IMR-90 (cell line): Measurements from ENCODE around the gene GNAO1. TPM values are rescaled to one million over a fixed set of nuclear protein-coding genes. Genes with fewer than 3 reads are reported as not detected.

Source experiments
- ATAC-seq: fragments of 200-7000 bp; cut with Tn5 transposase; 2 replicates; pipeline ENCODE4 v1.9.1; 2020; ENCODE audit warnings: low read depth, mild to moderate bottlenecking, moderate library complexity
- BruUV-seq: library from RNA; stranded (reverse); fragments of 400-500 nt; replicated peaks from 2 replicates; lab custom pipeline; 2021; lab: Mats Ljungman, UMichigan
- CTCF ChIA-PET: fragments of 300-600 bp; formaldehyde crosslinking; extraction: SDS; loops from one replicate; lab custom pipeline; 2021; ENCODE audit warnings: antibody characterized with exemption; lab: Yijun Ruan, JAX
- POLR2A ChIA-PET: fragments of 300-600 bp; sonication (Branson Sonifier 250); formaldehyde crosslinking; loops from one replicate; lab custom pipeline; 2022; ENCODE audit warnings: antibody characterized with exemption; ENCODE audit not compliant: unreplicated experiment; lab: Charles Lee
- DNase-seq: peaks from one replicate; pipeline ENCODE4 v3.0.0; 2013
- H2AFZ ChIP-seq: replicated peaks from 2 replicates; pipeline ENCODE3; 2013; ENCODE audit warnings: low read length, mild to moderate bottlenecking; ENCODE audit not compliant: poor library complexity
- H2AK5ac ChIP-seq: 2 replicates; pipeline ENCODE4 v1.6.1; 2013; ENCODE audit warnings: low read depth, low read length, inconsistent platforms
- H2AK9ac ChIP-seq: replicated peaks from 2 replicates; pipeline ENCODE3; 2013; ENCODE audit warnings: mild to moderate bottlenecking, low read depth, low read length, moderate library complexity; ENCODE audit not compliant: poor library complexity
- H2BK120ac ChIP-seq: 2 replicates; pipeline ENCODE4 v1.6.1; 2013; ENCODE audit warnings: low read depth, low read length, inconsistent platforms
- H2BK15ac ChIP-seq: 3 replicates; pipeline ENCODE4 v1.6.1; 2013; ENCODE audit warnings: low read depth, low read length, inconsistent platforms
- H2BK20ac ChIP-seq: 2 replicates; pipeline ENCODE4 v1.6.1; 2013; ENCODE audit warnings: low read depth, mild to moderate bottlenecking, inconsistent platforms, low read length, moderate library complexity
- H2BK5ac ChIP-seq: 2 replicates; pipeline ENCODE4 v1.6.1; 2013; ENCODE audit warnings: mild to moderate bottlenecking, low read depth, low read length, inconsistent platforms; ENCODE audit not compliant: poor library complexity, severe bottlenecking
- H3K14ac ChIP-seq: replicated peaks from 2 replicates; pipeline ENCODE4 v1.6.1; 2013; ENCODE audit warnings: low read depth, low read length, inconsistent platforms
- H3K18ac ChIP-seq: 2 replicates; pipeline ENCODE4 v1.6.1; 2013; ENCODE audit warnings: low read depth, low read length, control low read depth
- H3K23ac ChIP-seq: 2 replicates; pipeline ENCODE4 v1.6.1; 2013; ENCODE audit warnings: low read depth, low read length, inconsistent platforms
- H3K27ac ChIP-seq: 2 replicates; pipeline ENCODE4 v1.5.1; 2013; ENCODE audit warnings: mild to moderate bottlenecking, control low read depth, low read length; ENCODE audit not compliant: insufficient read depth
- H3K27me3 ChIP-seq: 2 replicates; pipeline ENCODE4 v1.6.1; 2013; ENCODE audit warnings: low read length; ENCODE audit not compliant: control insufficient read depth, insufficient read depth
- H3K36me3 ChIP-seq: 2 replicates; pipeline ENCODE4 v1.6.1; 2013; ENCODE audit warnings: low read length, mixed read lengths; ENCODE audit not compliant: control insufficient read depth, insufficient read depth
- H3K4ac ChIP-seq: 2 replicates; pipeline ENCODE4 v1.6.1; 2013; ENCODE audit warnings: low read depth, low read length, inconsistent platforms
- H3K4me1 ChIP-seq: 2 replicates; pipeline ENCODE4 v1.6.1; 2013; ENCODE audit warnings: low read length, mixed read lengths; ENCODE audit not compliant: control insufficient read depth, insufficient read depth
- H3K4me2 ChIP-seq: 2 replicates; pipeline ENCODE4 v1.6.1; 2013; ENCODE audit warnings: low read depth, mild to moderate bottlenecking, control low read depth, low read length, moderate library complexity
- H3K4me3 ChIP-seq: 2 replicates; pipeline ENCODE4 v1.5.1; 2013; ENCODE audit warnings: low read depth, mild to moderate bottlenecking, control low read depth, low read length, moderate library complexity; ENCODE audit not compliant: insufficient read depth
- H3K56ac ChIP-seq: 2 replicates; pipeline ENCODE4 v1.6.1; 2013; ENCODE audit warnings: low read length, inconsistent platforms; ENCODE audit not compliant: insufficient read depth; ENCODE audit errors: extremely low read depth
- H3K79me1 ChIP-seq, 2 experiments: 2 replicates each; pipeline ENCODE4 v1.6.1; 2013; ENCODE audit warnings: low read length in 2 of 2, inconsistent platforms in 1 of 2, low read depth in 1 of 2
- H3K9ac ChIP-seq: 2 replicates; pipeline ENCODE4 v1.6.1; 2013; ENCODE audit warnings: low read depth, low read length, control low read depth
- H3K9me1 ChIP-seq: 2 replicates; pipeline ENCODE4 v1.6.1; 2013; ENCODE audit warnings: low read length, inconsistent platforms; ENCODE audit not compliant: insufficient read depth
- H3K9me3 ChIP-seq: 2 replicates; pipeline ENCODE4 v1.6.1; 2013; ENCODE audit warnings: low read length; ENCODE audit not compliant: control insufficient read depth, insufficient read depth
- H4K20me1 ChIP-seq: 2 replicates; pipeline ENCODE4 v1.6.1; 2013; ENCODE audit warnings: low read length, inconsistent platforms; ENCODE audit not compliant: insufficient read depth
- H4K5ac ChIP-seq: 2 replicates; pipeline ENCODE4 v1.6.1; 2013; ENCODE audit warnings: mild to moderate bottlenecking, low read depth, low read length, control low read depth
- H4K8ac ChIP-seq, 2 experiments: 2 replicates each; pipeline ENCODE4 v1.6.1; 2013; ENCODE audit warnings: low read depth in 2 of 2, low read length in 2 of 2, control low read depth in 1 of 2, inconsistent platforms in 1 of 2
- H4K91ac ChIP-seq: 2 replicates; pipeline ENCODE4 v1.6.1; 2013; ENCODE audit warnings: low read depth, low read length, inconsistent platforms; ENCODE audit not compliant: insufficient read depth
- BHLHE40 ChIP-seq: fragments of 150-350 bp; IDR thresholded peaks from 2 replicates; pipeline ENCODE4 v1.6.1; 2016; ENCODE audit warnings: mild to moderate bottlenecking, low read depth, low read length
- CEBPB ChIP-seq: IDR thresholded peaks from 2 replicates; pipeline ENCODE4 v1.6.1; 2012; ENCODE audit warnings: low read depth, low read length, improper control_type of control experiment
- CHD1 ChIP-seq: IDR thresholded peaks from 2 replicates; pipeline ENCODE4 v1.6.1; 2012; ENCODE audit warnings: low read depth, low read length, improper control_type of control experiment
- CTCF ChIP-seq: conservative IDR thresholded peaks from 2 replicates; pipeline ENCODE4 v1.5.1; 2012; ENCODE audit warnings: mild to moderate bottlenecking, low read depth, low read length, improper control_type of control experiment
- ELK1 ChIP-seq: fragments of 150-350 bp; IDR thresholded peaks from 2 replicates; pipeline ENCODE4 v1.6.1; 2016; ENCODE audit warnings: low read depth, mild to moderate bottlenecking, low read length, moderate library complexity, borderline replicate concordance
- FOS ChIP-seq: fragments of 150-350 bp; IDR thresholded peaks from 2 replicates; pipeline ENCODE4 v1.6.1; 2016; ENCODE audit warnings: low read depth, low read length
- MAFK ChIP-seq: IDR thresholded peaks from 2 replicates; pipeline ENCODE4 v1.6.1; 2012; ENCODE audit warnings: low read depth, low read length, improper control_type of control experiment
- MAZ ChIP-seq: IDR thresholded peaks from 2 replicates; pipeline ENCODE4 v1.6.1; 2012; ENCODE audit warnings: low read depth, mild to moderate bottlenecking, low read length, improper control_type of control experiment, moderate library complexity, borderline replicate concordance
- MXI1 ChIP-seq: IDR thresholded peaks from 2 replicates; pipeline ENCODE4 v1.6.1; 2012; ENCODE audit warnings: low read depth, mild to moderate bottlenecking, low read length, moderate library complexity, borderline replicate concordance
- NFE2L2 ChIP-seq: fragments of 150-350 bp; IDR thresholded peaks from 2 replicates; pipeline ENCODE4 v1.6.1; 2016; ENCODE audit warnings: low read depth, mild to moderate bottlenecking, low read length
- POLR2A ChIP-seq: IDR thresholded peaks from 2 replicates; pipeline ENCODE4 v1.6.1; 2012; ENCODE audit warnings: mild to moderate bottlenecking, low read depth, low read length
- RAD21 ChIP-seq: IDR thresholded peaks from 2 replicates; pipeline ENCODE4 v1.6.1; 2012; ENCODE audit warnings: low read length, improper control_type of control experiment
- RFX5 ChIP-seq: IDR thresholded peaks from 2 replicates; pipeline ENCODE4 v1.8.0; 2012; ENCODE audit warnings: low read depth, mild to moderate bottlenecking, low read length, moderate library complexity
- SMC3 ChIP-seq: fragments of 150-350 bp; IDR thresholded peaks from 2 replicates; pipeline ENCODE4 v1.6.1; 2016; ENCODE audit warnings: low read depth, mild to moderate bottlenecking, antibody characterized with exemption, low read length, moderate library complexity
- USF2 ChIP-seq: fragments of 150-350 bp; IDR thresholded peaks from 2 replicates; pipeline ENCODE4 v1.6.1; 2017; ENCODE audit warnings: mild to moderate bottlenecking, antibody characterized with exemption, low read length, low read depth
- WGBS, 2 experiments: methylation state at CpG; one replicate each; pipeline versions ENCODE4 v1.1.5 to v1.1.7; 2013; ENCODE audit warnings: missing lambda C conversion rate in 2 of 2; ENCODE audit not compliant: insufficient read length in 1 of 2; ENCODE audit errors: extremely low coverage in 2 of 2; 5-methylcytosine and 5-hydroxymethylcytosine counted together
- dilution Hi-C: fragments of 300-500 bp; cut with HindIII; formaldehyde crosslinking; loops from one replicate; pipeline ENCODE4 v1.14.3; 2018; ENCODE audit warnings: low sequenced_read_pairs; ENCODE audit not compliant: unreplicated experiment
- in situ Hi-C: fragments of 300-500 bp; cut with MboI; formaldehyde crosslinking; loops from 3 replicates; pipeline ENCODE4 v1.14.3; 2019; ENCODE audit warnings: low sequenced_read_pairs, inconsistent platforms, mixed read lengths
- intact Hi-C: fragments of 100-400 bp; cut with micrococcal nuclease; formaldehyde crosslinking; loops from 2 replicates; pipeline ENCODE4 v1.10.0; 2022
- polyA plus RNA-seq, 3 experiments: library from polyadenylated mRNA; depleted of rRNA; stranded (reverse); fragments of >200 nt; gene quantifications; 2 replicates each; pipeline ENCODE4 v1.2.3, GENCODE V29; 2012; ENCODE audit warnings: low replicate concordance in 1 of 3
- total RNA-seq: library from RNA; depleted of rRNA; stranded (reverse); fragments of >200 nt; gene quantifications from 2 replicates; pipeline ENCODE4 v1.2.3, GENCODE V29; 2012

The GNAO1 gene
- total and polyA plus RNA-seq, 2 of the 4 experiments (the other 2 are of a cell fraction): under 0.01 to 0.07 TPM

GRCh38 chr16:56191835-56192634 lies 746 bp downstream of the GNAO1 start:
- Histone ChIP-seq H4K20me1 (no peaks in the 10 kb centered on the region), H2BK15ac (no peak overlapping the region), H2BK5ac (no peak overlapping the region), H3K4me2 (peak overlapping the region; percentile 54; the same call in 1 of the 2 replicates), H2AFZ (peak overlapping the region; percentile 91), H2AK9ac (no peak overlapping the region), H3K9me1 (no peaks in the 10 kb centered on the region), H3K4me1 (no peaks in the 10 kb centered on the region; the same call in 1 of the 2 replicates), H2BK120ac (no peak overlapping the region), H3K36me3 (no peaks in the 10 kb centered on the region), H2BK20ac (no peak overlapping the region), H3K4ac (no peak overlapping the region), H3K27me3 (peaks cover 57% of the 10 kb centered on the region), H3K23ac (no peak overlapping the region), H3K14ac (no peak overlapping the region), H3K18ac (no peak overlapping the region), H4K8ac (no peak overlapping the region), H4K5ac (no peak overlapping the region), H3K4me3 (peak overlapping the region; percentile 55; the same call in 1 of the 2 replicates), H3K9me3 (0 out of 2 replicates have a peak, but pooled peaks cover 5% of the 10 kb centered on the region), H3K27ac (no peak overlapping the region), H2AK5ac (no peak overlapping the region), H3K79me1 (no peaks in the 10 kb centered on the region), H3K56ac (no peak overlapping the region), H4K91ac (no peak overlapping the region), H3K9ac (no peak overlapping the region; the same call in 1 of the 2 replicates)
- intact Hi-C loops (loop anchor here (5.0 kb wide), 1 partner anchor 110 kb away; no protein-coding TSS in a partner anchor), dilution Hi-C loops (no loop called here), in situ Hi-C loops (no loop called here)
- ChIA-PET POLR2A (no interaction called here), CTCF (no interaction called here)
- ATAC-seq: no peak
- no peak for DNase-seq
- BruUV-seq: no TSS peak
- 2% methylated on average over 10 of the region's 46 CpGs; no CpG with 5 or more reads in 1 of the 2 experiments for WGBS, 2 experiments
- TF ChIP-seq CEBPB: no peak
- TF ChIP-seq SMC3: no peak
- no peak for TF ChIP-seq RFX5
- TF ChIP-seq NFE2L2: no peak
- no peak for TF ChIP-seq POLR2A
- TF ChIP-seq FOS: no peak
- no peak for TF ChIP-seq MAZ
- TF ChIP-seq BHLHE40: no peak
- no peak for TF ChIP-seq CTCF
- no peak for TF ChIP-seq MAFK
- no peak for TF ChIP-seq ELK1
- TF ChIP-seq USF2: no peak
- no peak for TF ChIP-seq MXI1
- TF ChIP-seq CHD1: no peak
- TF ChIP-seq RAD21: no peak
